Measurements from ENCODE around the gene PMS2.
"Not testable (repeated sequence)": the region's sequence is repeated elsewhere in the genome, so short reads cannot be mapped to it uniquely, and the experiment has no call there.

Gene PMS2

GRCh38 chr7:6016653-6016966 lies 7.8 kb upstream of the PMS2 start:
- no peak overlapping the region for H3K4me3 ChIP-seq (ENCODE audit: low read depth, low read length)
- no peak for DNase-seq (ENCODE audit: low read depth)
- no peak for TF ChIP-seq CTCF (IDR thresholded peaks at IDR 0.05; ENCODE audit: low read depth, low read length, missing control alignments)
- in situ Hi-C loops (cut with HindIII; ENCODE audit: low sequenced_read_pairs) = no loop called here

DNA sequence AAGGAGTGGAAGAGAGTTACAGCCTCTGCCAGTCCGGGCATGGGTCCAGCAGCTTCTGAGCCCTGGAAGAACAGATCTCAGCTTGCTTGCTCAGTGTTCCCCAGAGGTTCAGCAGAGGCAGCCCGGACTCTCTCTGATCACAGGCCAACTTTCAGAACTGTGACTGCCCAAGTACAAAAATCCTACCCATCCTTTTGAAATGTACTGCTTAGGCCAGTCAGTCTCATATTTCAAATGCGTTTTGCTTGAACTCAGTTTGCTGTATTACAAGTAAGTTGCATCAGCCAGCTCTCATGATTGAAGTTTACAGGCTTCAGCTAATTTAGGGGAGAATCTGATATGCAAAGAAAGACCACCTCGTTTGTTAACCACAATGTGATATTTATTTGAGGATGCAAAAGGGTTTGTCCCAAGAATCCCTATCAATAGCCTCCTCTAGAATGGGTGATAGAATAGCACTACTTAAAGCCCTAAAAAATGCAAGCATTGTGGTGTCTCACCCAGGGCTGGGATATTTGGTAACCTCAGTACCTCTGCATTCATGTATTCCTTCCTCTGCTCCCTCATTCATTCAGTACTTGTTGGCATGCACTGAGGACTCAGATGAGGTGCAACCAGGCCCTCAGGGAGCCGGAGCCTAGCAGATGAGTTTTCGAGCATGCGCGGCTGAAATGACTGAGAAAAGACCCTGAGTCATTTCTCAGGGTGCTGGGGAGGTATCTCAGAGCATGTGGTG lies 7.2 kb upstream of the PMS2 start:
- TF ChIP-seq CTCF (IDR thresholded peaks at IDR 0.05; ENCODE audit: low read depth, low read length, missing control alignments) = no peak
- no peak overlapping the region for H3K4me3 ChIP-seq (ENCODE audit: low read depth, low read length)
- peak; percentile 70 for DNase-seq (ENCODE audit: low read depth)
- in situ Hi-C loops (cut with HindIII; ENCODE audit: low sequenced_read_pairs) = no loop called here

DNA sequence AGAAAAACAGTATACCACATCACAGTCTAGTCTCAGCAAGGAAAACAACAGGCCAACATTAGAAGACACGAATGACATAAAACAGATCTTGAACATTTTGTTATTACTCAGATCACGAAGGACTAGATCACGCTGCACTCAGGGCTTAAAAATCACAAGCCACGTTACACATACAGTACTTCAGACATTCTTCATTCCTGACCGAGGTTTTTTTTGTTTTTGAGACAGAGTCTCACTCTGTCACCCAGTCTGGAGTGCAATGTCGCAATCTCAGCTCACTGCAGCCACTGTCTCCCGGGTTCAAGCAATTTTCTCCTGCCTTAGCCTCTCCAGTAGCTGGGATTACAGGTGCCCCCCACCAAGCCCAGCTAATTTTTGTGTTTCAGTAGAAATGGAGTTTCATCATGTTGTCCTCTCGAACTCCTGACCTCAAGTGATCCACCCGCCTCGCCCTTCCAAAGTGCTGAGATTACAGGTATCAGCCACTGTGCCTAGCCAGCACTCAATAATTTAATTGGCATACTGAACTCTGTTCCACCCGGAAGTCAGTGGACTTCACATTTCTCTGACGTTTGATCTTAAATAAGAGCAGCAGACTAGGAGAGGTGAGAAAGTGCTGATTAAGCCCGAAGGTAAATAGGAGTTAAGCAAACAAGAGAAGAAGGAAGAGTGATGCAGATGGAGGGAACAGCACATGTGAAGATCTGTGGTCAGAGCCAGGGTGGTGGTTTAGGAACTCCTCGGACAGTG lies 3.7 kb upstream of the PMS2 start:
- no peak overlapping the region for H3K4me3 ChIP-seq (ENCODE audit: low read depth, low read length)
- no peak for DNase-seq (ENCODE audit: low read depth)

GRCh38 chr7:6011541-6011940 lies 2.7 kb upstream of the PMS2 start:
- no peak for DNase-seq (ENCODE audit: low read depth)
- TF ChIP-seq CTCF (IDR thresholded peaks at IDR 0.05; ENCODE audit: low read depth, low read length, missing control alignments) = no peak
- in situ Hi-C loops (cut with HindIII; ENCODE audit: low sequenced_read_pairs) = no loop called here
- no peak overlapping the region for H3K4me3 ChIP-seq (ENCODE audit: low read depth, low read length)

More for the DNA sequence above, 3.7 kb upstream of the PMS2 start:
- in situ Hi-C loops (cut with HindIII; ENCODE audit: low sequenced_read_pairs) = no loop called here
- TF ChIP-seq CTCF (IDR thresholded peaks at IDR 0.05; ENCODE audit: low read depth, low read length, missing control alignments) = no peak

- DNase-seq (ENCODE audit: low read depth); in situ Hi-C loops (cut with HindIII; ENCODE audit: low sequenced_read_pairs): not testable (repeated sequence)
- H3K4me3 ChIP-seq (ENCODE audit: low read depth, low read length) = peak overlapping the region; percentile 88
These were observed 1.5 kb upstream of the PMS2 start for GRCh38 chr7:6010370-6010769.

- in situ Hi-C loops (cut with HindIII; ENCODE audit: low sequenced_read_pairs) = loop anchor here (10.0 kb wide), 1 partner anchor 107 kb away; no protein-coding TSS in a partner anchor
- DNase-seq (ENCODE audit: low read depth) = not testable (repeated sequence)
- peak overlapping the region; percentile 88 for H3K4me3 ChIP-seq (ENCODE audit: low read depth, low read length)
These were observed 836 bp downstream of the PMS2 start for GRCh38 chr7:6007835-6008590.

- no peak for TF ChIP-seq CTCF (IDR thresholded peaks at IDR 0.05; ENCODE audit: low read depth, low read length, missing control alignments)
- no peak for DNase-seq (ENCODE audit: low read depth)
- in situ Hi-C loops (cut with HindIII; ENCODE audit: low sequenced_read_pairs) = loop anchor here (10.0 kb wide), 1 partner anchor 107 kb away; no protein-coding TSS in a partner anchor
- H3K4me3 ChIP-seq (ENCODE audit: low read depth, low read length) = no peak overlapping the region
These were observed 1.5 kb downstream of the PMS2 start for GRCh38 chr7:6007386-6007785.
